Keratinocyte (primary cell): ENCODE results near the gene FBP1. TPM values are rescaled to one million over a fixed set of nuclear protein-coding genes. Genes with fewer than 3 reads are reported as not detected.

Experiments used
- DNase-seq: peaks from one replicate; pipeline ENCODE4 v3.0.0-alpha.2; 2011; ENCODE audit warnings: low read depth, missing footprints, low spot score
- FAIRE-seq: peaks from 2 replicates; lab custom pipeline; 2011; peaks lifted over from hg19 to GRCh38; lab: Jason Lieb, UNC
- H2AFZ ChIP-seq: 2 replicates; pipeline ENCODE4 v1.6.0; 2012; ENCODE audit warnings: low read length, control low read depth, inconsistent platforms; ENCODE audit not compliant: control insufficient read depth
- H3K27ac ChIP-seq: 2 replicates; pipeline ENCODE4 v1.5.1; 2011; ENCODE audit warnings: low read length; ENCODE audit not compliant: control insufficient read depth, insufficient read depth
- H3K27me3 ChIP-seq: 3 replicates; pipeline ENCODE4 v1.6.0; 2011; ENCODE audit warnings: low read length; ENCODE audit not compliant: control insufficient read depth, insufficient read depth; ENCODE audit errors: extremely low read depth
- H3K36me3 ChIP-seq, 2 experiments: 2 replicates in 1 of 2; 3 replicates in 1 of 2; pipeline ENCODE4 v1.5.1; 2011; ENCODE audit warnings: low read length in 2 of 2, mild to moderate bottlenecking in 1 of 2; ENCODE audit not compliant: control insufficient read depth in 2 of 2, insufficient read depth in 2 of 2; ENCODE audit errors: extremely low read depth in 1 of 2
- H3K4me1 ChIP-seq: 3 replicates; pipeline ENCODE4 v1.5.1; 2011; ENCODE audit warnings: low read length; ENCODE audit not compliant: control insufficient read depth, insufficient read depth; ENCODE audit errors: extremely low read depth
- H3K4me2 ChIP-seq: 3 replicates; pipeline ENCODE4 v1.6.0; 2011; ENCODE audit warnings: low read depth, low read length; ENCODE audit not compliant: control insufficient read depth, insufficient read depth; ENCODE audit errors: extremely low read depth
- H3K4me3 ChIP-seq, 3 experiments: fragments of 200-600 bp in 1 of 3; sonication (generic) in 1 of 3; 2 replicates in 2 of 3; 3 replicates in 1 of 3; pipeline ENCODE4 v1.5.1; 2011 to 2016; ENCODE audit warnings: low read length in 3 of 3, mild to moderate bottlenecking in 3 of 3, control low read depth in 2 of 3, inconsistent platforms in 1 of 3, low read depth in 1 of 3, mixed read lengths in 1 of 3, mixed run types in 1 of 3, moderate library complexity in 1 of 3; ENCODE audit not compliant: control insufficient read depth in 2 of 3, insufficient read depth in 2 of 3; ENCODE audit errors: extremely low read depth in 1 of 3
- H3K79me2 ChIP-seq: 2 replicates; pipeline ENCODE4 v1.6.0; 2012; ENCODE audit warnings: low read length; ENCODE audit not compliant: control insufficient read depth, insufficient read depth
- H3K9ac ChIP-seq: 3 replicates; pipeline ENCODE4 v1.6.0; 2011; ENCODE audit warnings: low read length; ENCODE audit not compliant: control insufficient read depth, insufficient read depth; ENCODE audit errors: extremely low read depth
- H3K9me1 ChIP-seq: 3 replicates; pipeline ENCODE4 v1.6.0; 2011; ENCODE audit warnings: low read length; ENCODE audit not compliant: control insufficient read depth, insufficient read depth; ENCODE audit errors: extremely low read depth
- H3K9me3 ChIP-seq: 2 replicates; pipeline ENCODE4 v1.5.1; 2012; ENCODE audit warnings: low read depth, low read length; ENCODE audit not compliant: control insufficient read depth
- H4K20me1 ChIP-seq: 3 replicates; pipeline ENCODE4 v1.6.0; 2011; ENCODE audit warnings: low read length; ENCODE audit not compliant: control insufficient read depth, insufficient read depth; ENCODE audit errors: extremely low read depth
- EZH2 ChIP-seq: IDR thresholded peaks from one replicate; pipeline ENCODE4 v1.6.1; 2012; ENCODE audit warnings: inconsistent platforms, mild to moderate bottlenecking, low read length, moderate library complexity
- dilution Hi-C: fragments of 300-500 bp; cut with MboI; formaldehyde crosslinking; loops from one replicate; pipeline ENCODE4 v1.7.0; 2020; ENCODE audit warnings: low sequenced_read_pairs; ENCODE audit not compliant: extremely low pct_ligation_motif_present
- polyA plus RNA-seq, 5 experiments: library from polyadenylated mRNA; depleted of rRNA in 3 of 5; stranded (reverse) in 3 of 5; stranded (forward) in 1 of 5; unstranded in 1 of 5; fragments of >200 nt; gene quantifications; 1 replicate in 1 of 5; 2 replicates in 3 of 5; 3 replicates in 1 of 5; pipeline versions ENCODE4 v1.2.1 to v1.2.3, GENCODE V29; 2011 to 2012; ENCODE audit warnings: missing spikeins in 2 of 5, low read depth in 1 of 5, low replicate concordance in 1 of 5
- TF ChIP-seq, protein P1 (sequence below), 3 experiments: IDR thresholded peaks in 1 of 3; conservative IDR thresholded peaks in 1 of 3; optimal IDR thresholded peaks in 1 of 3; 2 replicates in 2 of 3; 3 replicates in 1 of 3; pipeline versions ENCODE3 to v1.5.1; 2011; ENCODE audit warnings: low read length in 3 of 3, mild to moderate bottlenecking in 3 of 3, moderate library complexity in 2 of 3, control low read depth in 1 of 3, inconsistent platforms in 1 of 3; ENCODE audit not compliant: insufficient read depth in 2 of 3; ENCODE audit errors: extremely low read depth in 1 of 3

Gene FBP1
- polyA plus RNA-seq, 1 donor (not counting 4 experiments of a cell fraction or from before 2014, with no cell fraction given) = 0.16 TPM

- no peak for DNase-seq
- dilution Hi-C loops = no loop called here
These were observed 79.1 kb downstream of the FBP1 start for GRCh38 chr9:94560237-94560636.

DNA sequence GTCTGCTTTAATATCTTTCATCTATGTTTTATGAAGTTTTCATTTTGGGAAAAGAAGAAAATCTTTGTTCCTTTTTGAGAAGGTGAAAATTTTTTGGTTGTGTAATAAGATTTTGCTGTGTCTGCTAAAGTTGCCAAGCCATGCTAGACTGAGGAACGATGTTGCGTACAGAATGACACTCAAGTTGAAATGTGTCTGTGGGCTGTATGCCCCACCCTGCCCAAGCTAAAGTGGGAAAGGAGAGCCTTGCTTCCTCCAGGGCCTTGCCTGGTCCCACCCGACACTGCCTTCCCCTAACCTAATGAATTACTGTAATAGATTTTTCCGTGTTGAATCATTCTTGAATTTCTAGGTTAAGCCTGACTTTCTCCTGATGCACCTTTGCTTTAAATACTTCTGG, 81.9 kb downstream of the FBP1 start:
- dilution Hi-C loops = no loop called here
- H3K27me3 ChIP-seq = no peaks in the 10 kb centered on the region
- no peak overlapping the region for H3K9ac ChIP-seq
- no peaks in the 10 kb centered on the region for H3K9me3 ChIP-seq
- H3K4me3 ChIP-seq = no peak overlapping the region
- no peaks in the 10 kb centered on the region for H3K36me3 ChIP-seq
- H3K9me1 ChIP-seq = no peaks in the 10 kb centered on the region
- H3K79me2 ChIP-seq = no peaks in the 10 kb centered on the region
- no peaks in the 10 kb centered on the region for H3K4me1 ChIP-seq
- FAIRE-seq (no peak), DNase-seq (no peak)
- TF ChIP-seq, protein P1, sequence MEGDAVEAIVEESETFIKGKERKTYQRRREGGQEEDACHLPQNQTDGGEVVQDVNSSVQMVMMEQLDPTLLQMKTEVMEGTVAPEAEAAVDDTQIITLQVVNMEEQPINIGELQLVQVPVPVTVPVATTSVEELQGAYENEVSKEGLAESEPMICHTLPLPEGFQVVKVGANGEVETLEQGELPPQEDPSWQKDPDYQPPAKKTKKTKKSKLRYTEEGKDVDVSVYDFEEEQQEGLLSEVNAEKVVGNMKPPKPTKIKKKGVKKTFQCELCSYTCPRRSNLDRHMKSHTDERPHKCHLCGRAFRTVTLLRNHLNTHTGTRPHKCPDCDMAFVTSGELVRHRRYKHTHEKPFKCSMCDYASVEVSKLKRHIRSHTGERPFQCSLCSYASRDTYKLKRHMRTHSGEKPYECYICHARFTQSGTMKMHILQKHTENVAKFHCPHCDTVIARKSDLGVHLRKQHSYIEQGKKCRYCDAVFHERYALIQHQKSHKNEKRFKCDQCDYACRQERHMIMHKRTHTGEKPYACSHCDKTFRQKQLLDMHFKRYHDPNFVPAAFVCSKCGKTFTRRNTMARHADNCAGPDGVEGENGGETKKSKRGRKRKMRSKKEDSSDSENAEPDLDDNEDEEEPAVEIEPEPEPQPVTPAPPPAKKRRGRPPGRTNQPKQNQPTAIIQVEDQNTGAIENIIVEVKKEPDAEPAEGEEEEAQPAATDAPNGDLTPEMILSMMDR (optimal IDR thresholded peaks at IDR 0.05 in 1 of 3, IDR thresholded peaks at IDR 0.05 in 1 of 3, conservative IDR thresholded peaks at IDR 0.05 in 1 of 3; ENCODE audit: extremely low read depth in 1 of 3, insufficient read depth in 2 of 3, low read length in 3 of 3) = no peak
- TF ChIP-seq EZH2 = no peak
- H2AFZ ChIP-seq = no peak overlapping the region
- no peak overlapping the region for H3K27ac ChIP-seq
- no peaks in the 10 kb centered on the region for H4K20me1 ChIP-seq
- H3K4me2 ChIP-seq = no peak overlapping the region

More at GRCh38 chr9:94560237-94560636, 79.1 kb downstream of the FBP1 start:
- no peaks in the 10 kb centered on the region for H3K27me3 ChIP-seq
- H3K9me1 ChIP-seq = no peaks in the 10 kb centered on the region
- H3K4me3 ChIP-seq = no peak overlapping the region
- no peak overlapping the region for H3K27ac ChIP-seq
- no peaks in the 10 kb centered on the region for H3K9me3 ChIP-seq
- no peaks in the 10 kb centered on the region for H3K79me2 ChIP-seq
- no peaks in the 10 kb centered on the region for H3K4me1 ChIP-seq
- TF ChIP-seq, protein P1 (optimal IDR thresholded peaks at IDR 0.05 in 1 of 3, IDR thresholded peaks at IDR 0.05 in 1 of 3, conservative IDR thresholded peaks at IDR 0.05 in 1 of 3; ENCODE audit: extremely low read depth in 1 of 3, insufficient read depth in 2 of 3, low read length in 3 of 3) = no peak
- no peak for TF ChIP-seq EZH2
- no peak overlapping the region for H3K9ac ChIP-seq
- no peak overlapping the region for H3K4me2 ChIP-seq
- H2AFZ ChIP-seq = no peak overlapping the region
- FAIRE-seq = no peak
- H4K20me1 ChIP-seq = no peaks in the 10 kb centered on the region
- H3K36me3 ChIP-seq = no peaks in the 10 kb centered on the region
